Measurements from ENCODE around the gene RRP1. TPM values are rescaled to one million over a fixed set of nuclear protein-coding genes. Genes with fewer than 3 reads are reported as not detected.

Gene RRP1
- total RNA-seq, 2 donors from 2014 or later, result 21.3 to 34.3 TPM

- Histone ChIP-seq H3K27me3 (replicated peaks; ENCODE audit: insufficient read depth) (no peaks in the 10 kb centered on the region), H3K36me3 (peaks cover 11% of the 10 kb centered on the region), H3K4me1 (ENCODE audit: control insufficient read depth in 1 of 2, low read depth in 2 of 2) (peaks cover 3 to 21% of the 10 kb centered on the region in 2 donors), H3K27ac (no peak overlapping the region), H3K4me3 (no peak overlapping the region), H3K9me3 (no peaks in the 10 kb centered on the region)
- DNase-seq (ENCODE audit: low spot score), result no peak
- no peak for TF ChIP-seq CTCF (IDR thresholded peaks at IDR 0.05)
- ATAC-seq (ENCODE audit: insufficient number of reproducible peaks, low FRiP score, low read depth), result peak; percentile 42
Observed at GRCh38 chr21:43764576-43765495, 24.5 kb upstream of the RRP1 start.

GRCh38 chr21:43766734-43767497 is 22.5 kb upstream of the RRP1 start:
- Histone ChIP-seq H3K9me3 (no peaks in the 10 kb centered on the region), H3K27ac (no peak overlapping the region), H3K27me3 (replicated peaks; ENCODE audit: insufficient read depth) (no peaks in the 10 kb centered on the region), H3K4me1 (ENCODE audit: control insufficient read depth in 1 of 2, low read depth in 2 of 2) (peaks cover 3 to 21% of the 10 kb centered on the region in 2 donors), H3K36me3 (peaks cover 8% of the 10 kb centered on the region), H3K4me3 (no peak overlapping the region)
- ATAC-seq (ENCODE audit: insufficient number of reproducible peaks, low FRiP score, low read depth) (no peak), DNase-seq (ENCODE audit: low spot score) (no peak)
- no peak for TF ChIP-seq CTCF (IDR thresholded peaks at IDR 0.05)

- DNase-seq (ENCODE audit: low spot score) (no peak), ATAC-seq (ENCODE audit: insufficient number of reproducible peaks, low FRiP score, low read depth) (no peak)
- Histone ChIP-seq H3K4me1 (ENCODE audit: control insufficient read depth in 1 of 2, low read depth in 2 of 2) (peaks cover 3 to 21% of the 10 kb centered on the region in 2 donors), H3K9me3 (no peaks in the 10 kb centered on the region), H3K36me3 (peaks cover 4% of the 10 kb centered on the region), H3K4me3 (no peak overlapping the region), H3K27me3 (replicated peaks; ENCODE audit: insufficient read depth) (no peaks in the 10 kb centered on the region), H3K27ac (no peak overlapping the region)
- no peak for TF ChIP-seq CTCF (IDR thresholded peaks at IDR 0.05)
Observed at GRCh38 chr21:43767498-43767983, 21.8 kb upstream of the RRP1 start.

GRCh38 chr21:43767984-43768867 is 21.2 kb upstream of the RRP1 start:
- TF ChIP-seq CTCF (IDR thresholded peaks at IDR 0.05), result no peak

More at GRCh38 chr21:43767984-43768867, 21.2 kb upstream of the RRP1 start:
- peaks cover 6% of the 10 kb centered on the region for H3K36me3 ChIP-seq
- DNase-seq (ENCODE audit: low spot score) (no peak), ATAC-seq (ENCODE audit: insufficient number of reproducible peaks, low FRiP score, low read depth) (no peak)
- H3K9me3 ChIP-seq, result no peaks in the 10 kb centered on the region
- no peaks in the 10 kb centered on the region for H3K27me3 ChIP-seq (replicated peaks; ENCODE audit: insufficient read depth)
- peaks cover 3 to 21% of the 10 kb centered on the region in 2 donors for H3K4me1 ChIP-seq (ENCODE audit: control insufficient read depth in 1 of 2, low read depth in 2 of 2)
- no peak overlapping the region for H3K4me3 ChIP-seq
- H3K27ac ChIP-seq, result no peak overlapping the region
